T-cell (primary cell): Measurements from ENCODE around the gene SP140. TPM values are rescaled to one million over a fixed set of nuclear protein-coding genes. Genes with fewer than 3 reads are reported as not detected.

Experiments
- ATAC-seq, 4 experiments: fragments of 200-7000 bp in 3 of 4; fragments of 150-1000 bp in 1 of 4; cut with Tn5 transposase; replicated peaks in 1 of 4; 1 replicate in 3 of 4; 2 replicates in 1 of 4; pipeline ENCODE4 v1.10.0; 2021; ENCODE audit warnings: moderate library complexity in 3 of 4, mild to moderate bottlenecking in 2 of 4, moderate number of reproducible peaks in 1 of 4
- CTCF ChIA-PET, 2 donors: fragments of 300-600 bp; sonication (Branson Sonifier 250); formaldehyde crosslinking; loops; one replicate each; lab custom pipeline; 2022; ENCODE audit warnings: antibody characterized with exemption in 2 of 2; lab: Charles Lee
- POLR2A ChIA-PET, 2 donors: fragments of 300-600 bp; sonication (Branson Sonifier 250); formaldehyde crosslinking; loops; one replicate each; lab custom pipeline; 2022; ENCODE audit warnings: antibody characterized with exemption in 2 of 2; lab: Charles Lee
- DNase-seq, 35 experiments: peaks; one replicate each; pipeline versions ENCODE4 v3.0.0 to v3.0.0-alpha.2; 2013 to 2023
- H3K27ac ChIP-seq: one replicate; pipeline ENCODE4 v1.5.1; 2013; ENCODE audit warnings: low read length
- H3K27me3 ChIP-seq, 2 experiments: replicated peaks in 1 of 2; 1 replicate in 1 of 2; 2 replicates in 1 of 2; pipeline versions ENCODE4 v1.6.1 to v1.7.0; 2013; ENCODE audit warnings: low read length in 1 of 2, mixed read lengths in 1 of 2; ENCODE audit not compliant: control insufficient read depth in 2 of 2, insufficient read depth in 2 of 2; ENCODE audit errors: extremely low read depth in 1 of 2
- H3K36me3 ChIP-seq, 2 donors: 1 replicate in 1 of 2; 2 replicates in 1 of 2; pipeline versions ENCODE4 v1.6.1 to v1.7.0; 2013; ENCODE audit warnings: low read length in 1 of 2; ENCODE audit not compliant: control insufficient read depth in 2 of 2, insufficient read depth in 1 of 2; ENCODE audit errors: extremely low read depth in 1 of 2
- H3K4me1 ChIP-seq, 2 experiments: 1 replicate in 1 of 2; 2 replicates in 1 of 2; pipeline versions ENCODE4 v1.6.1 to v1.7.0; 2013; ENCODE audit warnings: low read length in 2 of 2, mixed read lengths in 1 of 2; ENCODE audit not compliant: insufficient read depth in 2 of 2, control insufficient read depth in 1 of 2; ENCODE audit errors: extremely low read depth in 1 of 2
- H3K4me3 ChIP-seq, 2 donors: 1 replicate in 1 of 2; 2 replicates in 1 of 2; pipeline versions ENCODE4 v1.5.1 to v1.7.0; 2013; ENCODE audit warnings: mild to moderate bottlenecking in 2 of 2, low read length in 1 of 2, moderate library complexity in 1 of 2; ENCODE audit not compliant: control insufficient read depth in 1 of 2; ENCODE audit errors: extremely low read depth in 1 of 2
- H3K9me3 ChIP-seq: 2 replicates; pipeline ENCODE4 v1.7.0; 2013
- H3K27ac Mint-ChIP-seq, 2 donors: one replicate each; pipeline ENCODE4 v1.8.0; 2020 to 2021; ENCODE audit warnings: mild to moderate bottlenecking in 2 of 2, mixed read lengths in 2 of 2
- H3K27me3 Mint-ChIP-seq, 2 donors: one replicate each; pipeline ENCODE4 v1.8.0; 2021 to 2022; ENCODE audit warnings: mixed read lengths in 2 of 2
- H3K36me3 Mint-ChIP-seq: one replicate; pipeline ENCODE4 v1.8.0; 2021; ENCODE audit warnings: mixed read lengths
- H3K4me1 Mint-ChIP-seq, 3 donors: one replicate each; pipeline ENCODE4 v1.8.0; 2020 to 2022; ENCODE audit warnings: mixed read lengths in 3 of 3, mild to moderate bottlenecking in 1 of 3
- H3K4me3 Mint-ChIP-seq, 3 donors: one replicate each; pipeline ENCODE4 v1.8.0; 2020 to 2022; ENCODE audit warnings: mild to moderate bottlenecking in 3 of 3, mixed read lengths in 3 of 3, moderate library complexity in 3 of 3
- H3K9me3 Mint-ChIP-seq, 3 donors: one replicate each; pipeline ENCODE4 v1.8.0; 2020 to 2022; ENCODE audit warnings: mixed read lengths in 3 of 3
- WGBS: methylation state at CpG from one replicate; pipeline ENCODE4 v1.1.5; 2013; ENCODE audit warnings: missing lambda C conversion rate; ENCODE audit not compliant: insufficient coverage; 5-methylcytosine and 5-hydroxymethylcytosine counted together
- total RNA-seq, 35 experiments: library from RNA in 6 of 35; stranded (reverse) in 6 of 35; fragments of 120-200 nt in 1 of 35; gene quantifications; one replicate each; pipeline versions ENCODE4 v1.2.1 to v1.2.4 and lab custom pipeline; 2013 to 2026

SP140 gene
- total RNA-seq, 5 donors from 2014 or later (not counting 1 experiment from before 2014, with no cell fraction given) = 49.3 to 68.0 (median 66.8) TPM

DNA sequence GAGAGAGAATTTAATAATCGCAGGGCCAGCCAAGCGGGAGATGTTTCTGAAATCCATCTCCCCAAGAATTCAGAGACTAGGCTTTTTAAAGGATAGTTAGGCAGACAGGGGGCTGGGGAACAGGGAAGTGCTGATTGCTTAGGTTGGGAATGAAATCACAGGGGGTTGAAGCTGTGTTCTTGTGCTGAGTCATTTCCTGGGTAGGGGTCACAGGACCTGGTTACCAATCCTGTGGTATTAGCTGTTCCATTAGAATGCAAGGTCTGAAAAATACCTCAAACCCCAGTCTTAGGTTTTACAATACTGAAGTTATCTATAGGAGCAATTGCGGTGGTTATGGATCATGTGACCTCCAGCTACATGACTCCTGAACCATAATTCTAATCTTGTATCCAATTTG, 4.6 kb downstream of the SP140 start:
- no peaks in the 10 kb centered on the region for H3K27me3 Mint-ChIP-seq
- ChIA-PET POLR2A (no interaction called here), CTCF (no interaction called here)
- WGBS = no CpG with 5 or more reads among the region's 3 CpGs
- Histone ChIP-seq H3K4me1 (peaks cover 9 to 23% of the 10 kb centered on the region in 2 experiments), H3K36me3 (peaks cover 0 to 9% of the 10 kb centered on the region in 2 donors), H3K4me3 (no peak overlapping the region), H3K9me3 (no peaks in the 10 kb centered on the region), H3K27ac (no peak overlapping the region), H3K27me3 (no peaks in the 10 kb centered on the region)
- H3K27ac Mint-ChIP-seq = peak overlapping the region in 1 of 2 donors; percentile 9
- DNase-seq (no peak), ATAC-seq (no peak)
- H3K36me3 Mint-ChIP-seq = peaks cover 39% of the 10 kb centered on the region
- peak overlapping the region; percentile 2 to 22 (median 6) for H3K4me3 Mint-ChIP-seq
- H3K9me3 Mint-ChIP-seq = peaks cover 5 to 17% (median 17%) of the 10 kb centered on the region in 3 donors
- peaks cover 72 to 88% (median 78%) of the 10 kb centered on the region in 3 donors for H3K4me1 Mint-ChIP-seq

DNA sequence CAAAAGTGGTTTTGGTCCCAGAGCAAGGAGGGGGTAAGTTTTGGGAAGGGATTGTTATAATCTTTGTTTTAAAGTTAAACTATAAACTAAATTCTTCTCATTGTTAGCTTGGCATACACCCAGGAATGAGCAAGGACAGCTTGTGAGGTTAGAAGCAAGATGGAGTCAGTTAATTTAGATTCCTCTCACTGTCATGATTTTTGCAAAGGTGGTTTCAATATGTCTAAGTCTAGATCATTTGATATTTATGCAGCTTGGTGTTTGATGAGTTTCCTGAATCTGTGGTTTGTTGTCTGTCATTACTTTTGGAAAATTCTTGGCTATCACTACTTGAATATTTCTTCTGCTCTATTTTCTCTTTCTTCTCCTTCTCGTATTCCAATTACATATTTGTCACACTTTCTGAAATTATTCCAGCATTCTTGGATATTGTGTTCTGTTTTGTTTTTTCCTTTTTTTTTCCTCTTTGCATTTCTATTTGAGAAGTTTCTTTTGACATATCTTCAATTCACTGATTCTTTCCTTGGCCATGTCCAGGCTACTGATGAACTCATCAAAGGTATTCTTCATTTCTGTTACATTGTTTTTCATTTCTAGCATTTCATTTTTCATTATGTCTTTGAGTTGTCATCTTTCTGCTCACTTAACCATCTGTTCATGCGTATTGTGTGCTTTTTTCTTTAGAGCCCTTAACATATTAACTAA, 5.1 kb downstream of the SP140 start:
- Histone ChIP-seq H3K9me3 (no peaks in the 10 kb centered on the region), H3K4me1 (peaks cover 9 to 19% of the 10 kb centered on the region in 2 experiments), H3K27me3 (no peaks in the 10 kb centered on the region), H3K36me3 (peaks cover 0 to 11% of the 10 kb centered on the region in 2 donors), H3K4me3 (no peak overlapping the region), H3K27ac (no peak overlapping the region)
- Mint-ChIP-seq H3K36me3 (peaks cover 45% of the 10 kb centered on the region), H3K27me3 (no peaks in the 10 kb centered on the region), H3K4me1 (peaks cover 68 to 86% (median 75%) of the 10 kb centered on the region in 3 donors), H3K4me3 (peak overlapping the region; percentile 6 to 40 (median 6)), H3K27ac (peak overlapping the region in 1 of 2 donors; percentile 40), H3K9me3 (peaks cover 5 to 17% (median 17%) of the 10 kb centered on the region in 3 donors)
- DNase-seq (no peak), ATAC-seq (no peak)
- no CpG with 5 or more reads among the region's 2 CpGs for WGBS
- ChIA-PET CTCF (no interaction called here), POLR2A (interaction anchor here in 1 of 2 donors (0.6 kb wide), 1 partner anchor 25 kb away, joined by 3 read pairs; no protein-coding TSS in a partner anchor)

DNA sequence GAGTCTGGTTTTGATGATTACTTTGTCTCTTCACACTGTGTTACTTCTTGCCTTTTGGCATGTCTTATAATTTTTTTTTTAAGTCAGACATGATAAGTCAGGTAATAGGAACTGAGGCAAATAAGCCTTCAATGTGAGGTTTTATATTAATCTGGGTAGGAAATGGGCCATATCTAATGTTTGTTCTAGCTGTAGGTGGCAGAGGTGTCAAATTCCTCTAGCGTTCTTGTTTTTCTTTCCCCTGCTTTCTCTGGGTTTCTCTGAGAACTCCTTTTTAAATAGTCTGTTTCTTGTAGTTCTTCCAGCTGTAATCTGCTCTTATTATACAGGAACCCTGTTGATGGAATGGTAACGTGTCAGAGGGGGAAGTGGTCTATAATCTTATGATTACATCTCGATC, 5.7 kb downstream of the SP140 start:
- H3K4me3 ChIP-seq = no peak overlapping the region
- no peak for ATAC-seq
- peaks cover 62 to 83% (median 69%) of the 10 kb centered on the region in 3 donors for H3K4me1 Mint-ChIP-seq
- H3K4me3 Mint-ChIP-seq = peak overlapping the region in 1 of 3 donors; percentile 40
- H3K27ac Mint-ChIP-seq = peak overlapping the region in 1 of 2 donors; percentile 47
- no peak overlapping the region for H3K27ac ChIP-seq
- no peak for DNase-seq
- ChIA-PET POLR2A (no interaction called here), CTCF (no interaction called here)
- H3K4me1 ChIP-seq = peaks cover 8 to 19% of the 10 kb centered on the region in 2 experiments
- no peaks in the 10 kb centered on the region for H3K27me3 Mint-ChIP-seq
- peaks cover 0 to 12% of the 10 kb centered on the region in 2 donors for H3K36me3 ChIP-seq
- H3K9me3 Mint-ChIP-seq = peaks cover 5 to 17% (median 17%) of the 10 kb centered on the region in 3 donors
- no CpG with 5 or more reads among the region's 3 CpGs for WGBS
- H3K27me3 ChIP-seq = no peaks in the 10 kb centered on the region
- no peaks in the 10 kb centered on the region for H3K9me3 ChIP-seq
- peaks cover 48% of the 10 kb centered on the region for H3K36me3 Mint-ChIP-seq

DNA sequence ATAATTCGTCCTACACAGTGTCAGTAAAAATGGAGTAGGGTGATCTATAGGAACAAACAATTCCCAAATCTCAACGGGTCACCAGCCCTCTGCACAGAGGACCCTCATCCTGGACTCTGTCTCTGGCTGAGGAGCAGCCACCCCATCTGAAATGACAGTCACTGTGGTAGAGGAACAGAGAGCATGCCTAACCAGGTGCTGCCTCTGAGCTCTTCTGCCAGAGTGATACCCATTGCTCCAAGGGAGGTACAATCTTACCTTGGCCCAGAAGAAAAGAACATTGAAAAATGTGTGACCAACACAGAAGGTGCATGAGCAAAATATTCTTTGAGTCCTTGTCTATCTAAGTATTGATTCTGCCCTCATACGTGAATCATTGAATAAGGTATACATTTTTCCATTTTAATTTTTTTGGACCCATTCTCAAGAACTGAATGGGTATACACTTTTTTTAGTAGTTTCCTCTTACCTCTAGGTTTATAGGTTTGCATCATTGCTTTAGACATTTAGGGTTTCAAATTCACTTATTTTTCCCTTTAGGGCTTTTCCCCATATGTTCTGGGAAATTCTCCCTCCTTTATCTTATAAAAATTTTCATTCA, 8.7 kb downstream of the SP140 start:
- WGBS = no CpG with 5 or more reads among the region's 3 CpGs
- Mint-ChIP-seq H3K27me3 (no peaks in the 10 kb centered on the region), H3K4me1 (peaks cover 40 to 56% (median 42%) of the 10 kb centered on the region in 3 donors), H3K9me3 (peaks cover 5 to 17% (median 17%) of the 10 kb centered on the region in 3 donors), H3K4me3 (no peak overlapping the region), H3K27ac (peak overlapping the region in 1 of 2 donors; percentile 19), H3K36me3 (peaks cover 75% of the 10 kb centered on the region)
- H3K9me3 ChIP-seq = no peaks in the 10 kb centered on the region
- H3K4me3 ChIP-seq = no peak overlapping the region
- POLR2A ChIA-PET = no interaction called here
- H3K4me1 ChIP-seq = peaks cover 0 to 11% of the 10 kb centered on the region in 2 experiments
- ATAC-seq (peak in 1 of 4 experiments; percentile 26), DNase-seq (no peak)
- peaks cover 0 to 41% of the 10 kb centered on the region in 2 donors for H3K36me3 ChIP-seq
- CTCF ChIA-PET = no interaction called here
- H3K27ac ChIP-seq = no peak overlapping the region
- no peaks in the 10 kb centered on the region for H3K27me3 ChIP-seq

DNA sequence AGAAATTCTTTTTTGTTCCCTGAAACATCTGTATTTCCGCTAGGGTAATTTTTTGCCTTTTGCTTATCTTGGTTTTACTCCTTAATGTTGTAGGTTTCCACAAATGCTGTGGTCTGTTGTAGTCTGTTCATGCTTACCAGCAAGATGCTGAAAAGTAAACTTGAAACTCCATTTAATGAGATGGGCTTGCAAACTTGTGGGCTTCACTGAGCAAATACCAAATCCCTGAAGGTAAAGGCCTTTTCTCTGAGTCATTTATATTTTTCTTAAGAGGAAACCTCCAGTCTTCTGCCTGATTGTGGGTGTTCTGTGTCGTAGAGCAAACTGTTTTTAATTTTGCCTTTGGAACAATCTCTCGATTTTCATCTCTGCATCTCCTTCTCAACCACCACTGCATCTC, 9.3 kb downstream of the SP140 start:
- no peak for DNase-seq
- Mint-ChIP-seq H3K9me3 (peaks cover 5 to 17% (median 16%) of the 10 kb centered on the region in 3 donors), H3K27ac (no peak overlapping the region), H3K4me3 (no peak overlapping the region), H3K27me3 (no peaks in the 10 kb centered on the region), H3K36me3 (peaks cover 77% of the 10 kb centered on the region), H3K4me1 (peaks cover 38 to 53% (median 39%) of the 10 kb centered on the region in 3 donors)
- Histone ChIP-seq H3K4me3 (no peak overlapping the region), H3K9me3 (no peaks in the 10 kb centered on the region), H3K27ac (no peak overlapping the region), H3K4me1 (peaks cover 0 to 10% of the 10 kb centered on the region in 2 experiments), H3K36me3 (peaks cover 0 to 43% of the 10 kb centered on the region in 2 donors), H3K27me3 (no peaks in the 10 kb centered on the region)
- WGBS = 57% methylated on average over 1 of the region's 3 CpGs
- ChIA-PET CTCF (no interaction called here), POLR2A (no interaction called here)
- ATAC-seq = no peak

DNA sequence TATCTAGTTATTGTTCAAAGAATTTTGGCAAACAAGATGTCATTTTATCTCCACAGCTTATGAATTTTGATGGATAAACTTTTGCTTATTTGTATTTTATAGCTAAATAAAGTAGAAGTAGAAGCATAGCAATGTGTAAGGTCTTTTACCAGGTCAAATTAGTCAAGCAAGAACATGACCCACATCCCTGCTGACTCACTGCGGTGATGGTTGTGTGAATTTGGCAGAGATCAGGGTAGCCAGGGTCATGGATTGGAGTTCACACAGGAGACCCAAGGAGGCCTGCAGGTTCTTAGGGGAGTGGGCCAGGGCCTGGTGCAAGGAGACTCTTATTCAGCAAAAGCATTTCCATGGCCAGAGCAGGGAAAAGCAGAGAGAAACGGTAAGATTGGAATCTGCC, 18.7 kb downstream of the SP140 start:
- no peak overlapping the region for H3K4me3 Mint-ChIP-seq
- ChIA-PET CTCF (no interaction called here), POLR2A (no interaction called here)
- H3K4me1 Mint-ChIP-seq = no peaks in the 10 kb centered on the region
- no peaks in the 10 kb centered on the region for H3K9me3 Mint-ChIP-seq
- no peak overlapping the region for H3K27ac Mint-ChIP-seq
- WGBS = 100% methylated on average over 1 of the region's 2 CpGs
- H3K27me3 Mint-ChIP-seq = no peaks in the 10 kb centered on the region
- Histone ChIP-seq H3K27ac (no peak overlapping the region), H3K4me3 (no peak overlapping the region), H3K36me3 (peaks cover 0 to 60% of the 10 kb centered on the region in 2 donors), H3K4me1 (no peaks in the 10 kb centered on the region), H3K27me3 (no peaks in the 10 kb centered on the region), H3K9me3 (no peaks in the 10 kb centered on the region)
- DNase-seq (no peak), ATAC-seq (no peak)
- H3K36me3 Mint-ChIP-seq = peaks cover 37% of the 10 kb centered on the region
